NCI-H1048 (cell line): ENCODE results near the gene HECTD1.
"Not testable (repeated sequence)": the region's sequence is repeated elsewhere in the genome, so short reads cannot be mapped to it uniquely, and the experiment has no call there.

ENCODE experiments used
- DNase-seq: peaks from one replicate; lab custom pipeline; 2025; lab: John Stamatoyannopoulos, UW

HECTD1 gene

GRCh38 chr14:31142455-31143087 is 65.0 kb downstream of the HECTD1 start:
- no peak for DNase-seq

DNA sequence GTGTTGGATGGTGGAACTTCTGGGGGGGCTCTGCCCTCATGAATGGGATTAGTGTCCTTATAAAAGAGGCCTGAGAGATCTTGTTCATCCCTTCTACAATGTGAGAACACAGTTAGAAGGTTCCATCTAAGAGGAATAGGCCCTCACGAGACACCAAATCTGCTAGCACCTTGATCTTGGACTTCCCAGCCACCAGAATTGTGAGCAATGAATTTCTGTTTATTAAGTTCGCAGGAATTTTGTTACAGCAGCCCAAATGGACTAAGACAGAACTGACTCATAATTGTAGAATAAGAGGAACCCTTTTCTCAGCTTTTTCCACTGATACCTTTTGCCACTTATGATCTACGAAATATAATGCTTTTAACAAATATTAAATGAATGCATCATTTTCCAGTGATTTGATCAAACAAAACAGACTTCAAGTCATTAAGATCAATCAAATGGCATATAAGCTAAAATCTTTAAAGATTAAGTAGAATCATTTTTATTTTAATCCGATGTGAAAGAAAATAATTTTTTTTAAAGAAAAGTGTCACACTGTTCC is 68.2 kb downstream of the HECTD1 start:
- DNase-seq, result no peak

- no peak for DNase-seq
Measured at GRCh38 chr14:31138301-31138700, 69.3 kb downstream of the HECTD1 start.

GRCh38 chr14:31137214-31137889 is 70.2 kb downstream of the HECTD1 start:
- DNase-seq, result no peak

GRCh38 chr14:31133133-31133532 is 74.5 kb downstream of the HECTD1 start:
- no peak for DNase-seq

DNA sequence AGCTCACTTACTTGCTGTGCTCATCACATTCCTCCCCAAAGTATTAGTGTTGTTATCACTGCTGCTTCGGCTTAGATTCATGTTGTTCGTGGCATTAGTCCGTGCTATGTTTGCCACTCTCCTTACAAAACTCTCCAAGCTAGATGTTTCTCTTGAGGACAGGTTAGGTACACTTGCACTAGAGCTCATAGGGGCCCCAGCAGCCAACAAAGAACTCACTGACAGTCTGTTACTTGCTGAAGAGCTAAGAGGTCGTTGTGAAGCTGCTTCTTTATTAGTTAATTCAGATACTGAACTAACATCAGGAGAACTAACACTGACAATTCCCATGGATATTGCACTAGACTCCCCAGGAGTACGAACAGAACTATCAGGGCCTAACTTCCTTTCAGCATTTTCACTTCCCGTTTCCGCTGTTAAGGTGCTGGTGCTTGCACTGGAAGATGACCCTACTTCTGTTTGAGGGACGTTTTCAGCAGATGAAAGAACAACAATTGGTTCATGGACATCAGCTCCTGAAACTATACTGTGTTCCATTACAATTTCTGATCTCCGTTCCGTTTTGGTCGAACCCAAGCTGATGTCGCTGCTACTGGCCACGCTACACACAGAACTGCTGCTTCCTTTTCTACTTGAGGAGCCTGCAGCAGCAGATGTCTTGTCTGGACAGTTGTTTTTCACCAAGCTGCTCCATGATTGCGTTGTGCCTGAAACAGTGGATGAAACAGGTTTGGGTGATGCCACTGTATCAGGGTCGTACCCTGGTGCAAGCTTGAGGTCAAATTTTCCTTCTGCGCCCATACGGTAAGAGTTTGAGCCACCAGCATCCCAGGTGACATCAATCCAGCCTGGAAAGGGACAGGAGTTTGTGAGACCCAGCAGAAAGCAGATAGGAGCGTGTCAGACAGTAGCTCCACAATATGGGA is 78.7 kb downstream of the HECTD1 start:
- DNase-seq, result no peak

DNA sequence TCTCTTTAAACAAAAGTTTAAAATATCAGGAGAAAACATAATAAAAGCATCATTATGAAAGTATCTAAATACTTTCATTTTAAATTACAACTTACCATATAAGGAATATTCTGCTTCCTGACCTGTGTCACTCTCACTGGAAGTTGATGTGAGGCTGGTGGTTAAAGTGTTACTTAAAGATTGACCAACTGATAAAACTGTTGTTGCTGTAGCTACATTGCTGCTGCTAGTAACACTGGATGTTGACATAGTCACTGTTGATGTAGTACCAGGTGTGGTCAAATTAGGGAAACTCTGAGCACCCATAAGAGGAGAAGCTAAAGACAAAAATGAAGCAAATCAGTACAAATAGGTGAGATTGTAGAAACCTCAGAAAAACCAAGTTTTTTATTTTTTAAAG is 79.9 kb downstream of the HECTD1 start:
- no peak for DNase-seq

- DNase-seq, result no peak
Measured at GRCh38 chr14:31126680-31127079, 80.9 kb downstream of the HECTD1 start.

DNA sequence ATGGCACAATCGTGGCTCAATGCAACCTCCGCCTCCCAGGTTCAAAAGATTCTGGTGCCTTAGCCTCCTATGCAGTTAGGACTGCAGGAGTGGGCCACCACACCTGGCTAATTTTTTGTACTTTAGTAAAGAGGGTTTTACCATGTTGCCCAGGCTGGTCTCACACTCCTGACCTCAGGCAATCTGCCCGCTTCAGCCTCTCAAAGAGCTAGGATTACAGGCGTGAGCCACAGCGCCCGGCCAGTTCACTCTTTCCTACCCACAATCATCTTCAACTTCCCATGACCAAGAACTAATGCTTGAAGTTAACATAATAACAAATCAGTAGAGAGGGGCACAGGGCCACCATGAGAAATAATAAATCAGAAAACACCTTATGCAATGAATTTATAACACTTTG is 82.4 kb downstream of the HECTD1 start:
- no peak for DNase-seq

DNA sequence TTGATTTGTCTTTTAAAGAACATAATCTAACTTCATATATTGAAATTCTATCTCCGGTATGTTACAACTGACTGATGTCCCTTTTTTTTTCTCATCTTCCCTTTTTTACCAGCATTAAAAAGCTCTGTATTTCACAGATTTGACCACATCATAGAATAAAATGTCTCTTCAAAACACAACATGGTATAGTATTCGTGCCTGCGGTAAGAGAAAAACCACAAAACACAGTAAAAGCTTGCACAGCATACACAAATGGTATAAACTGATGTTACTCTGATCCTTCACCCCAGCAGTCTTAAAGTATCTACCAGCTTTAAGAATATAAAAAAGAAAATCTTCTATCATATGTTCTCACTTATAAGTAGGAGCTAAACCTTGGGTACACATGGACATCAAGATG is 83.4 kb downstream of the HECTD1 start:
- DNase-seq, result no peak

- DNase-seq, result no peak
Measured at GRCh38 chr14:31122921-31123320, 84.7 kb downstream of the HECTD1 start.

DNA sequence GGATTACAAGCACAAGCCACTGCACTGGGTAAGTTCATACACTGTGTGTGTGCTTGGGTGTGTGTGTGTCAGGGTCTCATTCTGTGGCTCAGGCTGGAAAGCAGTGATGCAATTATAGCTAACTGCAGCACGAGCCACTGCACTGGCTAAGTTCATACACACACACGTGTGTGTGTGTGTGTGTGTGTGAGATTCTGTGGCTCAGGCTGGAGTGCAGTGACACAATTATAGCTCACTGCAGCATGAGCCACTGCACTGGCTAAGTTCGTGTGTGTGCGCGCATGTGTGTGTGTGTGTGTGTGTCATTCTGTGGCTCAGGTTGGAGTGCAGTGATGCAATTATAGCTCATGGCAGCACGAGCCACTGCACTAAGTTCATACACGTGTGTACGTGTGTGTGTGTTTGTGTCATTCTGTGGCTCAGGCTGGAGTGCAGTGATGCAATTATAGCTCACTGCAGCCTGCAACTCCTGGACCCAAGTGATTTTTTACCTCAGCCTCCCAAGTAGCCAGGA is 85.4 kb downstream of the HECTD1 start:
- no peak for DNase-seq

- no peak for DNase-seq
Measured at GRCh38 chr14:31118892-31119291, 88.7 kb downstream of the HECTD1 start.

DNA sequence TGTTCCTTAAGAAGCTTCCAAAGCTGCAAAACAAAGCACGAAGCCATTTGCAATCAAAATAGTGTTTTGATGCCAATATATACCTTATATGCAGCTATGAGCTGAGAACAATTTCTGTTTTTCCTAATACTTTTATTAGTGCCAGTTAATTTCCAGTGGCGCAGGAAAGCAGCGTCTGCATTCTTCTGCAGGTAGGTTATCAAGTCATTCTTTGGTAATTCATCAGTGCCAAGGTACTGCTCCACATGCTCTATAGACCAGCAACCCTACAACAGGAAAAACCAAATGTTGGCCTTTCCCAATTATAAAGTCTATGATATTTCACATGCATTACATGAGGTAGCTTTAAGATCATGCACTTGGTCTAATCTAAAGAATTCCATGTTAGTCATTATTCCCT is 93.8 kb downstream of the HECTD1 start:
- DNase-seq, result no peak

- DNase-seq, result no peak
Measured at GRCh38 chr14:31110872-31111271, 96.7 kb downstream of the HECTD1 start.

DNA sequence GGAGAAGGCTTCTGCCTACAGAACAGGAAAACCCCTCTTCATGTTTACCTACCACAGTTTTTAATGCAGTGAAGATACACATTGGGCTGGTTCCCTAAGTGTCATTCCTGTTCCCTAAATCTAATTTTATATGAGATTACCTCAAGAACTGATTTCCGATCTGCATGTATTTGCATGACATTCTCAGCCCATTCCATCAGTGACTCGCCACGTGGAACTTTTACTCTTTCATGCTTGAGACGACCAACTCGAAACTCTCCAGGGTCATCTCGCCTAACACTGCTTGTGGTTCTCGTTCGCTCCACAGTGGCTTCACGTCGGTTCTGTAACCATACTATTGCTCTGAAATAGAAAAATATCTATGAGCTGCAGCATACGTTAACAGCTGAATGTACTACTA is 98.3 kb downstream of the HECTD1 start:
- no peak for DNase-seq

DNA sequence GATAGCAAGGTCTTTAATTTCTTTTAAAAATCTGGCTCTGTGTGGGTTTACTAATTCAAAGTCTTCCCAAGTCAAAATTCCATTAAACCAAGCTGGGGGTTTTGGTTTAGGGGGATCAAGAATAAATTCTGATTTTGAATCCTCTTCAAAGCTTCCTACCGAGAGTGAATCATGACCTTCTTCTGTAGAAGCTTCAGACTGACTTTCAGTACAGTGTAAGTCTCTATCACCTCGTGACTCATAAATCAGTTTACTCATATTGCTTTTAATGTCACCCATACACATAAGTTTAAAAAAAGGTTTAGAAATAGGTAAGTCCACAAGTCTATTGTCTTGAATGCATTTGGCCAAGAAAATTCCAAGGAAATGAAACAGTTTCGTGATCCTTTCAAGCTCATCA is 100.8 kb downstream of the HECTD1 start:
- no peak for DNase-seq

- DNase-seq, result no peak
Measured at GRCh38 chr14:31097081-31097480, 110.5 kb downstream of the HECTD1 start.

GRCh38 chr14:31096255-31096654 is 111.3 kb downstream of the HECTD1 start:
- no peak for DNase-seq

DNA sequence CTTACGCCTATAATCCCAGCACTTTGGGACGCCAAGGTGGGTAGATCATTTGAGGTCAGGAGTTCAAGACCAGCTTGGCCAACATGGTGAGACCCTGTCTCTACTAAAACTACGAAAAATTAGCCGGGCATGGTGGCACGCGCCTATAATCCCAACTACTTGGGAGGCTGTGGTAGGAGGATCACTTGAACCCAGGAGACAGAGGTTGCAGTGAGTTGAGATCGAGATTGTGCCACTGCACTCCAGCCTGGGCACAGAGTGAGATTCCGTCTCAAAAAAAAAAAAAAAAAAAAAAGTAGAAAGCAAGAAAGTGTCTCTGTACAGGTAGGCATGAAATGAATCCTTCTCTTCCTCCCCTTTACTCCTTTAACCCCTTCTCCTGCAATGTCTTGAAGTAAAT is 111.8 kb downstream of the HECTD1 start:
- not testable (repeated sequence) for DNase-seq

- DNase-seq, result not testable (repeated sequence)
Measured at GRCh38 chr14:31093884-31094839, 113.4 kb downstream of the HECTD1 start.
